CMK (cell line): ENCODE measurements around the gene LSM12.
"Not testable (repeated sequence)": the region's sequence is repeated elsewhere in the genome, so short reads cannot be mapped to it uniquely, and the experiment has no call there.

Experiments used
- DNase-seq: peaks from one replicate; pipeline ENCODE4 v3.0.0-alpha.2; 2010; ENCODE audit warnings: low read depth

The LSM12 gene

GRCh38 chr17:44066204-44066930 lies at the start of gene LSM12:
TSS of gene LSM12 (minus strand) at chr17:44066671. CDS start at chr17:44066587, 84 bp downstream.
- DNase-seq, result peak; percentile 78

GRCh38 chr17:44115585-44116415 lies 49.3 kb upstream of the LSM12 start:
- DNase-seq, result no peak

GRCh38 chr17:44113868-44114840 lies 47.7 kb upstream of the LSM12 start:
- DNase-seq, result no peak

- no peak for DNase-seq
Observed at GRCh38 chr17:44113382-44113781, 46.9 kb upstream of the LSM12 start.

- DNase-seq, result no peak
Observed at GRCh38 chr17:44112284-44113280, 46.1 kb upstream of the LSM12 start.

GRCh38 chr17:44111777-44112176 lies 45.3 kb upstream of the LSM12 start:
- no peak for DNase-seq

GRCh38 chr17:44110823-44111633 lies 44.6 kb upstream of the LSM12 start:
- DNase-seq, result peak; percentile 89

GRCh38 chr17:44110011-44110686 lies 43.7 kb upstream of the LSM12 start:
- no peak for DNase-seq

GRCh38 chr17:44109312-44109630 lies 42.8 kb upstream of the LSM12 start:
- DNase-seq, result no peak

GRCh38 chr17:44108440-44109311 lies 42.2 kb upstream of the LSM12 start:
- no peak for DNase-seq

GRCh38 chr17:44106801-44107200 lies 40.3 kb upstream of the LSM12 start:
- DNase-seq, result no peak

- DNase-seq, result no peak
Observed at GRCh38 chr17:44105941-44106340, 39.5 kb upstream of the LSM12 start.

GRCh38 chr17:44105483-44105882 lies 39.0 kb upstream of the LSM12 start:
- no peak for DNase-seq

- no peak for DNase-seq
Observed at GRCh38 chr17:44102849-44103622, 36.6 kb upstream of the LSM12 start.

GRCh38 chr17:44101858-44102257 lies 35.4 kb upstream of the LSM12 start:
- not testable (repeated sequence) for DNase-seq

GRCh38 chr17:44097110-44097958 lies 30.9 kb upstream of the LSM12 start:
- no peak for DNase-seq
